ENCODE measurements around the gene TP53.

Gene TP53

GRCh38 chr17:7688808-7689316 is 1.6 kb upstream of the TP53 start:
- Histone ChIP-seq H3K27me3 (ENCODE audit: control insufficient read depth, low read length) (no peaks in the 10 kb centered on the region), H3K4me1 (ENCODE audit: control insufficient read depth, low read length) (peaks cover 23% of the 10 kb centered on the region), H3K4me3 (ENCODE audit: low read length) (peak overlapping the region; percentile 96), H3K4me2 (ENCODE audit: low read length) (peak overlapping the region; percentile 75), H3K27ac (ENCODE audit: low read depth, low read length) (peak overlapping the region; percentile 26; the same call in 1 of the 2 replicates), H4K20me1 (ENCODE audit: control insufficient read depth, insufficient read depth, low read depth, low read length) (peaks cover 20% of the 10 kb centered on the region), H3K36me3 (ENCODE audit: control insufficient read depth, low read length) (peaks cover 45% of the 10 kb centered on the region), H3K79me2 (ENCODE audit: control insufficient read depth, low read length) (peaks cover 61% of the 10 kb centered on the region), H3K9me2 (replicated peaks; ENCODE audit: control insufficient read depth, low read length) (no peaks in the 10 kb centered on the region), H3F3A (ENCODE audit: control insufficient read depth, insufficient read depth) (peaks cover 15% of the 10 kb centered on the region), H3K9me3 (ENCODE audit: control insufficient read depth, insufficient read depth, low read length) (no peaks in the 10 kb centered on the region)
- no peak for TF ChIP-seq EZH2phosphoT487 (IDR thresholded peaks at IDR 0.05; ENCODE audit: borderline replicate concordance, low read length)
- TF ChIP-seq, protein P1, sequence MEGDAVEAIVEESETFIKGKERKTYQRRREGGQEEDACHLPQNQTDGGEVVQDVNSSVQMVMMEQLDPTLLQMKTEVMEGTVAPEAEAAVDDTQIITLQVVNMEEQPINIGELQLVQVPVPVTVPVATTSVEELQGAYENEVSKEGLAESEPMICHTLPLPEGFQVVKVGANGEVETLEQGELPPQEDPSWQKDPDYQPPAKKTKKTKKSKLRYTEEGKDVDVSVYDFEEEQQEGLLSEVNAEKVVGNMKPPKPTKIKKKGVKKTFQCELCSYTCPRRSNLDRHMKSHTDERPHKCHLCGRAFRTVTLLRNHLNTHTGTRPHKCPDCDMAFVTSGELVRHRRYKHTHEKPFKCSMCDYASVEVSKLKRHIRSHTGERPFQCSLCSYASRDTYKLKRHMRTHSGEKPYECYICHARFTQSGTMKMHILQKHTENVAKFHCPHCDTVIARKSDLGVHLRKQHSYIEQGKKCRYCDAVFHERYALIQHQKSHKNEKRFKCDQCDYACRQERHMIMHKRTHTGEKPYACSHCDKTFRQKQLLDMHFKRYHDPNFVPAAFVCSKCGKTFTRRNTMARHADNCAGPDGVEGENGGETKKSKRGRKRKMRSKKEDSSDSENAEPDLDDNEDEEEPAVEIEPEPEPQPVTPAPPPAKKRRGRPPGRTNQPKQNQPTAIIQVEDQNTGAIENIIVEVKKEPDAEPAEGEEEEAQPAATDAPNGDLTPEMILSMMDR (IDR thresholded peaks at IDR 0.05; ENCODE audit: low read depth, low read length, poor library complexity, severe bottlenecking) = no peak

DNA sequence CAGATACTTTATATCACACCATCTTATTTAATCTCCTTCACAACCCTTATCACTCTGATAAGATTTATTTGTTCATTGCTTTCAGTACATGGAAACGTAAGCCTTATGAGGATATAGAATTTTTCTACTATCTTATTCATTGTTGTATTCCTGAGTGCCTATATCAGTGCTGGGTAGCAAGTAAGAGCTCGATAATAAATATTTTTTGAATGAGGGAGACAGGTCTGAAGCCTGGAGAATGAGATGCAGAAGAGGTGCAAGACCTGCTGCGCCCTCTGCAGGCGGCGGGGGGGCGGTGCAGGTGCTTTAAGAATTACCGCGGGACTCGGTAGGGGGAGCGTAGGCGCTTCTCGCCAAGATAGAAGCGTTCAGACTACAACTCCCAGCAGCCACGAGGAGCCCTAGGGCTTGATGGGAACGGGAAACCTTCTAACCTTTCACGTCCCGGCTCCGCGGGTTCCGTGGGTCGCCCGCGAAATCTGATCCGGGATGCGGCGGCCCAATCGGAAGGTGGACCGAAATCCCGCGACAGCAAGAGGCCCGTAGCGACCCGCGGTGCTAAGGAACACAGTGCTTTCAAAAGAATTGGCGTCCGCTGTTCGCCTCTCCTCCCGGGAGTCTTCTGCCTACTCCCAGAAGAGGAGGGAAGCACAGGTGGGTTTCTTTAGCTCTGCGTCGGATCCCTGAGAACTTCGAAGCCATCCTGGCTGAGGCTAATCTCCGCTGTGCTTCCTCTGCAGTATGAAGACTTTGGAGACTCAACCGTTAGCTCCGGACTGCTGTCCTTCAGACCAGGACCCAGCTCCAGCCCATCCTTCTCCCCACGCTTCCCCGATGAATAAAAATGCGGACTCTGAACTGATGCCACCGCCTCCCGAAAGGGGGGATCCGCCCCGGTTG is 868 bp upstream of the TP53 start, which contains the start of gene WRAP53:
Gene WRAP53 (plus strand): TSS at position 570 of the 900 bp plus-strand sequence. CDS start 172 bp downstream, at position 742.
- Histone ChIP-seq H3K36me3 (ENCODE audit: control insufficient read depth, low read length) (peaks cover 50% of the 10 kb centered on the region), H3K4me1 (ENCODE audit: control insufficient read depth, low read length) (peaks cover 23% of the 10 kb centered on the region), H3K27me3 (ENCODE audit: control insufficient read depth, low read length) (no peaks in the 10 kb centered on the region), H3F3A (ENCODE audit: control insufficient read depth, insufficient read depth) (peaks cover 15% of the 10 kb centered on the region), H3K4me2 (ENCODE audit: low read length) (peak within 1 kb of the TSS; percentile 82), H3K4me3 (ENCODE audit: low read length) (peak within 1 kb of the TSS; percentile 96), H3K9me2 (replicated peaks; ENCODE audit: control insufficient read depth, low read length) (no peaks in the 10 kb centered on the region), H3K9me3 (ENCODE audit: control insufficient read depth, insufficient read depth, low read length) (no peaks in the 10 kb centered on the region), H4K20me1 (ENCODE audit: control insufficient read depth, insufficient read depth, low read depth, low read length) (peaks cover 26% of the 10 kb centered on the region), H3K79me2 (ENCODE audit: control insufficient read depth, low read length) (peaks cover 68% of the 10 kb centered on the region), H3K27ac (ENCODE audit: low read depth, low read length) (peak within 1 kb of the TSS; percentile 79)
- TF ChIP-seq EZH2phosphoT487 (IDR thresholded peaks at IDR 0.05; ENCODE audit: borderline replicate concordance, low read length) = no peak
- TF ChIP-seq, protein P1 (IDR thresholded peaks at IDR 0.05; ENCODE audit: low read depth, low read length, poor library complexity, severe bottlenecking) = peak; percentile 99

DNA sequence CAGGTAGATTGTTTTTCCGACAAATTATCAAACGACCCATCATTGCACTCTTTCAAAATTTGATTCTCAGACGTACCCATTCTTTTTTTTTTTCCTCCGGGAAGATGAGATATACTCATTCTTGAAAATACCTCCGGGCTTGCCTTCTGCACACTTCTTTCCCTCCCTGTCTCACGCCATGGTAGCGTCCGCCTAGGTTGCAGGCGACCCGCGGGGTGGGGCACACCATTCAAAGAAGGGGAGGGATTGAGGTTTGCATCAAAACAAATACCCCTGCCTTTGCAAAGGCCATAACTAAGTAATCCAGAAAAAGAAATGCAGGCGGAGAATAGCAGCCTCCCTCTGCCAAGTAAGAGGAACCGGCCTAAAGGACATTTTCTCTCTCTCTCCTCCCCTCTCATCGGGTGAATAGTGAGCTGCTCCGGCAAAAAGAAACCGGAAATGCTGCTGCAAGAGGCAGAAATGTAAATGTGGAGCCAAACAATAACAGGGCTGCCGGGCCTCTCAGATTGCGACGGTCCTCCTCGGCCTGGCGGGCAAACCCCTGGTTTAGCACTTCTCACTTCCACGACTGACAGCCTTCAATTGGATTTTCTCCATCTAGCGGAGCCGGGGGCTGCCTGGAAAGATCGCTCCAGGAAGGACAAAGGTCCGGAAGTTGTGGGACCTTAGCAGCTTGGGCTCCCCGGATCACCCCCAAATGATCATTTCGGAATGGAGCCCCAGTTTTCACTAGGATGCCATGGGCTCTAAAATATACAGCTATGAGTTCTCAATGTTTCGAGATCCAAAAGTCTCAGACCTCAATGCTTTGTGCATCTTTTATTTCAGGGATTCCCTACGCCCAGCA is 843 bp downstream of the TP53 start:
- TF ChIP-seq, protein P1 (IDR thresholded peaks at IDR 0.05; ENCODE audit: low read depth, low read length, poor library complexity, severe bottlenecking) = no peak
- no peak for TF ChIP-seq EZH2phosphoT487 (IDR thresholded peaks at IDR 0.05; ENCODE audit: borderline replicate concordance, low read length)
- Histone ChIP-seq H3K79me2 (ENCODE audit: control insufficient read depth, low read length) (peaks cover 85% of the 10 kb centered on the region), H3K27me3 (ENCODE audit: control insufficient read depth, low read length) (no peaks in the 10 kb centered on the region), H3K4me2 (ENCODE audit: low read length) (peak overlapping the region; percentile 82), H3K27ac (ENCODE audit: low read depth, low read length) (peak overlapping the region; percentile 79), H3K4me3 (ENCODE audit: low read length) (peak overlapping the region; percentile 96), H3K9me3 (ENCODE audit: control insufficient read depth, insufficient read depth, low read length) (no peaks in the 10 kb centered on the region), H3K4me1 (ENCODE audit: control insufficient read depth, low read length) (peaks cover 23% of the 10 kb centered on the region), H3F3A (ENCODE audit: control insufficient read depth, insufficient read depth) (peaks cover 15% of the 10 kb centered on the region), H4K20me1 (ENCODE audit: control insufficient read depth, insufficient read depth, low read depth, low read length) (peaks cover 30% of the 10 kb centered on the region), H3K9me2 (replicated peaks; ENCODE audit: control insufficient read depth, low read length) (no peaks in the 10 kb centered on the region), H3K36me3 (ENCODE audit: control insufficient read depth, low read length) (peaks cover 54% of the 10 kb centered on the region)
